H9 (cell line): ENCODE data around the gene KIRREL3. TPM values are rescaled to one million over a fixed set of nuclear protein-coding genes. Genes with fewer than 3 reads are reported as not detected.

Experiments
- DNase-seq: peaks from one replicate; pipeline ENCODE4 v3.0.0-alpha.2; 2017
- H2AFZ ChIP-seq: one replicate; pipeline ENCODE4 v1.6.1; 2013; ENCODE audit warnings: mild to moderate bottlenecking, low read length, control low read depth, moderate library complexity
- H2AK5ac ChIP-seq: 2 replicates; pipeline ENCODE4 v1.6.1; 2013; ENCODE audit warnings: low read length, control low read depth, mixed read lengths; ENCODE audit not compliant: insufficient read length
- H2BK120ac ChIP-seq: one replicate; pipeline ENCODE4 v1.6.1; 2013; ENCODE audit warnings: low read depth, mild to moderate bottlenecking, low read length, control low read depth, inconsistent platforms; ENCODE audit not compliant: poor library complexity, severe bottlenecking
- H2BK12ac ChIP-seq: 2 replicates; pipeline ENCODE4 v1.6.1; 2013; ENCODE audit warnings: low read length, control low read depth, mixed read lengths, low read depth; ENCODE audit not compliant: insufficient read length
- H2BK15ac ChIP-seq: 2 replicates; pipeline ENCODE4 v1.6.1; 2013; ENCODE audit warnings: low read depth, low read length, control low read depth
- H2BK20ac ChIP-seq: one replicate; pipeline ENCODE4 v1.6.1; 2013; ENCODE audit warnings: low read depth, mild to moderate bottlenecking, low read length, control low read depth, inconsistent platforms; ENCODE audit not compliant: poor library complexity, severe bottlenecking
- H2BK5ac ChIP-seq: 2 replicates; pipeline ENCODE4 v1.6.1; 2013; ENCODE audit warnings: low read length, control low read depth, mixed read lengths; ENCODE audit not compliant: insufficient read length
- H3K14ac ChIP-seq: 2 replicates; pipeline ENCODE4 v1.6.1; 2013; ENCODE audit warnings: low read length, control low read depth; ENCODE audit not compliant: insufficient read depth
- H3K18ac ChIP-seq: 2 replicates; pipeline ENCODE4 v1.6.1; 2013; ENCODE audit warnings: low read depth, mild to moderate bottlenecking, mixed read lengths, low read length, control low read depth; ENCODE audit not compliant: insufficient read length
- H3K23ac ChIP-seq: 2 replicates; pipeline ENCODE4 v1.6.1; 2013; ENCODE audit warnings: low read length, control low read depth, mixed read lengths, low read depth; ENCODE audit not compliant: insufficient read length
- H3K23me2 ChIP-seq: 2 replicates; pipeline ENCODE4 v1.6.1; 2013; ENCODE audit warnings: low read depth, mild to moderate bottlenecking, mixed read lengths, low read length, control low read depth; ENCODE audit not compliant: insufficient read length, poor library complexity, severe bottlenecking
- H3K27ac ChIP-seq: 2 replicates; pipeline ENCODE4 v1.5.1; 2013; ENCODE audit warnings: low read length, control low read depth, mixed read lengths, low read depth; ENCODE audit not compliant: insufficient read length
- H3K27me3 ChIP-seq: 2 replicates; pipeline ENCODE4 v1.6.1; 2013; ENCODE audit warnings: low read length, control low read depth, inconsistent platforms; ENCODE audit not compliant: insufficient read depth
- H3K4ac ChIP-seq: 2 replicates; pipeline ENCODE4 v1.6.1; 2013; ENCODE audit warnings: low read depth, mild to moderate bottlenecking, control low read depth, inconsistent platforms, low read length, moderate library complexity
- H3K4me1 ChIP-seq: 2 replicates; pipeline ENCODE4 v1.6.1; 2013; ENCODE audit warnings: low read length, control low read depth, inconsistent platforms; ENCODE audit not compliant: insufficient read depth
- H3K4me2 ChIP-seq: 2 replicates; pipeline ENCODE4 v1.6.1; 2013; ENCODE audit warnings: low read length, control low read depth, mixed read lengths; ENCODE audit not compliant: insufficient read length, insufficient read depth
- H3K56ac ChIP-seq: 2 replicates; pipeline ENCODE4 v1.6.1; 2013; ENCODE audit warnings: low read depth, mild to moderate bottlenecking, mixed read lengths, low read length, control low read depth; ENCODE audit not compliant: insufficient read length
- H3K79me1 ChIP-seq: 2 replicates; pipeline ENCODE4 v1.6.1; 2013; ENCODE audit warnings: low read depth, mild to moderate bottlenecking, moderate library complexity, low read length, control low read depth, inconsistent platforms; ENCODE audit not compliant: insufficient read depth, poor library complexity, severe bottlenecking
- H3K79me2 ChIP-seq: 2 replicates; pipeline ENCODE4 v1.6.1; 2013; ENCODE audit warnings: low read length, control low read depth, inconsistent platforms; ENCODE audit not compliant: insufficient read depth
- H3K9ac ChIP-seq: 2 replicates; pipeline ENCODE4 v1.6.1; 2013; ENCODE audit warnings: low read length, control low read depth, mixed read lengths; ENCODE audit not compliant: insufficient read length; ENCODE audit errors: extremely low read depth
- H3K9me3 ChIP-seq: one replicate; pipeline ENCODE4 v1.6.1; 2013; ENCODE audit warnings: low read depth, low read length, inconsistent platforms; ENCODE audit not compliant: control insufficient read depth
- H3T11ph ChIP-seq: one replicate; pipeline ENCODE4 v1.6.1; 2013; ENCODE audit warnings: mild to moderate bottlenecking, low read length, control low read depth, inconsistent platforms
- H4K20me1 ChIP-seq: one replicate; pipeline ENCODE4 v1.6.1; 2013; ENCODE audit not compliant: control insufficient read depth, insufficient read length, insufficient read depth
- H4K5ac ChIP-seq: 2 replicates; pipeline ENCODE4 v1.6.1; 2013; ENCODE audit warnings: low read depth, mild to moderate bottlenecking, mixed read lengths, low read length, control low read depth; ENCODE audit not compliant: insufficient read length
- H4K8ac ChIP-seq: replicated peaks from 2 replicates; pipeline ENCODE4 v1.6.1; 2013; ENCODE audit warnings: low read length, control low read depth, mixed read lengths, low read depth; ENCODE audit not compliant: insufficient read length
- H4K91ac ChIP-seq: 2 replicates; pipeline ENCODE4 v1.6.1; 2013; ENCODE audit warnings: low read depth, mild to moderate bottlenecking, moderate library complexity, mixed read lengths, low read length, control low read depth; ENCODE audit not compliant: insufficient read length
- H3K27ac Mint-ChIP-seq, 3 experiments: 2 replicates in 2 of 3; 3 replicates in 1 of 3; pipeline ENCODE4 v1.8.0; 2020 to 2021; ENCODE audit warnings: mixed read lengths in 3 of 3, mild to moderate bottlenecking in 1 of 3, moderate library complexity in 1 of 3
- H3K27me3 Mint-ChIP-seq: 2 replicates; pipeline ENCODE4 v1.8.0; 2021; ENCODE audit warnings: low read depth, mild to moderate bottlenecking, moderate library complexity, mixed read lengths
- H3K36me3 Mint-ChIP-seq, 3 experiments: 2 replicates in 2 of 3; 3 replicates in 1 of 3; pipeline ENCODE4 v1.8.0; 2020 to 2021; ENCODE audit warnings: low read depth in 3 of 3, mixed read lengths in 3 of 3; ENCODE audit not compliant: insufficient read depth in 1 of 3
- H3K4me1 Mint-ChIP-seq, 2 experiments: 2 replicates each; pipeline ENCODE4 v1.8.0; 2020; ENCODE audit warnings: mixed read lengths in 2 of 2
- H3K4me3 Mint-ChIP-seq, 2 experiments: 2 replicates in 1 of 2; 3 replicates in 1 of 2; pipeline ENCODE4 v1.8.0; 2020 to 2021; ENCODE audit warnings: mild to moderate bottlenecking in 2 of 2, mixed read lengths in 2 of 2, moderate library complexity in 1 of 2
- H3K9me3 Mint-ChIP-seq, 2 experiments: 2 replicates in 1 of 2; 3 replicates in 1 of 2; pipeline ENCODE4 v1.8.0; 2020; ENCODE audit warnings: mild to moderate bottlenecking in 2 of 2, mixed read lengths in 2 of 2, moderate library complexity in 1 of 2
- WGBS: extraction: QIAGEN DNeasy Blood & Tissue Kit; methylation state at CpG from one replicate; pipeline ENCODE4 v1.1.7; 2013; ENCODE audit warnings: missing lambda C conversion rate, low lambda C conversion rate, mixed read lengths; ENCODE audit not compliant: insufficient read length; ENCODE audit errors: extremely low coverage; 5-methylcytosine and 5-hydroxymethylcytosine counted together
- total RNA-seq: library from RNA; stranded (reverse); gene quantifications from 2 replicates; pipeline ENCODE4 v1.2.1, GENCODE V29; 2021
- TF ChIP-seq, protein P1 (sequence below): fragments of 200-600 bp; sonication (generic); conservative IDR thresholded peaks from 3 replicates; pipeline ENCODE4 v1.8.0; 2021; ENCODE audit warnings: antibody characterized with exemption, mild to moderate bottlenecking

Gene KIRREL3
- total RNA-seq, 1 experiment from 2014 or later = 0.17 TPM

- DNase-seq = no peak
- Mint-ChIP-seq H3K36me3 (no peaks in the 10 kb centered on the region), H3K4me3 (no peak overlapping the region), H3K27ac (no peak overlapping the region), H3K9me3 (no peaks in the 10 kb centered on the region), H3K27me3 (peaks cover 9% of the 10 kb centered on the region), H3K4me1 (peaks cover 0 to 5% of the 10 kb centered on the region in 2 experiments; a peak in 3 of 4 replicates)
- Histone ChIP-seq H3K23me2 (no peaks in the 10 kb centered on the region), H3K23ac (no peak overlapping the region), H2BK12ac (no peak overlapping the region), H2AK5ac (no peak overlapping the region), H3K4me1 (no peaks in the 10 kb centered on the region), H3K79me1 (no peaks in the 10 kb centered on the region), H2BK20ac (no peak overlapping the region), H3K79me2 (no peaks in the 10 kb centered on the region), H3K18ac (no peak overlapping the region), H3K27ac (no peak overlapping the region), H3T11ph (no peak overlapping the region), H4K5ac (no peak overlapping the region), H4K8ac (no peak overlapping the region), H2AFZ (no peak overlapping the region), H3K9me3 (no peaks in the 10 kb centered on the region), H3K27me3 (no peaks in the 10 kb centered on the region), H3K4me2 (no peak overlapping the region), H3K14ac (no peak overlapping the region), H2BK120ac (no peak overlapping the region), H2BK15ac (no peak overlapping the region), H2BK5ac (no peak overlapping the region), H3K9ac (no peak overlapping the region), H3K4ac (no peak overlapping the region), H4K20me1 (no peaks in the 10 kb centered on the region), H4K91ac (no peak overlapping the region), H3K56ac (no peak overlapping the region)
- WGBS = no CpG with 5 or more reads among the region's 3 CpGs
- TF ChIP-seq, protein P1, sequence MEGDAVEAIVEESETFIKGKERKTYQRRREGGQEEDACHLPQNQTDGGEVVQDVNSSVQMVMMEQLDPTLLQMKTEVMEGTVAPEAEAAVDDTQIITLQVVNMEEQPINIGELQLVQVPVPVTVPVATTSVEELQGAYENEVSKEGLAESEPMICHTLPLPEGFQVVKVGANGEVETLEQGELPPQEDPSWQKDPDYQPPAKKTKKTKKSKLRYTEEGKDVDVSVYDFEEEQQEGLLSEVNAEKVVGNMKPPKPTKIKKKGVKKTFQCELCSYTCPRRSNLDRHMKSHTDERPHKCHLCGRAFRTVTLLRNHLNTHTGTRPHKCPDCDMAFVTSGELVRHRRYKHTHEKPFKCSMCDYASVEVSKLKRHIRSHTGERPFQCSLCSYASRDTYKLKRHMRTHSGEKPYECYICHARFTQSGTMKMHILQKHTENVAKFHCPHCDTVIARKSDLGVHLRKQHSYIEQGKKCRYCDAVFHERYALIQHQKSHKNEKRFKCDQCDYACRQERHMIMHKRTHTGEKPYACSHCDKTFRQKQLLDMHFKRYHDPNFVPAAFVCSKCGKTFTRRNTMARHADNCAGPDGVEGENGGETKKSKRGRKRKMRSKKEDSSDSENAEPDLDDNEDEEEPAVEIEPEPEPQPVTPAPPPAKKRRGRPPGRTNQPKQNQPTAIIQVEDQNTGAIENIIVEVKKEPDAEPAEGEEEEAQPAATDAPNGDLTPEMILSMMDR = no peak
These were observed 280.8 kb downstream of the KIRREL3 start for GRCh38 chr11:126719740-126720139.
